ENCODE measurements around the gene USP3.

USP3 gene

GRCh38 chr15:63495780-63496488, 8.5 kb upstream of the USP3 start:
- DNase-seq (ENCODE audit: low read depth in 1 of 2, low spot score in 1 of 2): no peak

GRCh38 chr15:63497642-63498467, 6.5 kb upstream of the USP3 start:
- peak in 1 of 2 donors; percentile 54 for DNase-seq (ENCODE audit: low read depth in 1 of 2, low spot score in 1 of 2)

- no peak for DNase-seq (ENCODE audit: low read depth in 1 of 2, low spot score in 1 of 2)
Observed at GRCh38 chr15:63499175-63499549, 5.2 kb upstream of the USP3 start.

GRCh38 chr15:63499611-63500010, 4.8 kb upstream of the USP3 start:
- no peak for DNase-seq (ENCODE audit: low read depth in 1 of 2, low spot score in 1 of 2)

- DNase-seq (ENCODE audit: low read depth in 1 of 2, low spot score in 1 of 2): no peak
Observed at GRCh38 chr15:63500265-63501250, 3.8 kb upstream of the USP3 start.

GRCh38 chr15:63501256-63502089, 2.9 kb upstream of the USP3 start:
- no peak for DNase-seq (ENCODE audit: low read depth in 1 of 2, low spot score in 1 of 2)

GRCh38 chr15:63502137-63502766, 2.1 kb upstream of the USP3 start:
- no peak for DNase-seq (ENCODE audit: low read depth in 1 of 2, low spot score in 1 of 2)

GRCh38 chr15:63502843-63503738, 1.3 kb upstream of the USP3 start:
- peak; percentile 46 to 52 for DNase-seq (ENCODE audit: low read depth in 1 of 2, low spot score in 1 of 2)

- peak in 1 of 2 donors; percentile 82 for DNase-seq (ENCODE audit: low read depth in 1 of 2, low spot score in 1 of 2)
Observed at GRCh38 chr15:63503739-63504246, 600 bp upstream of the USP3 start.

- DNase-seq (ENCODE audit: low read depth in 1 of 2, low spot score in 1 of 2): no peak
Observed at GRCh38 chr15:63504979-63505841, 817 bp downstream of the USP3 start.

GRCh38 chr15:63505842-63506222, 1.4 kb downstream of the USP3 start:
- no peak for DNase-seq (ENCODE audit: low read depth in 1 of 2, low spot score in 1 of 2)

- peak in 1 of 2 donors; percentile 31 for DNase-seq (ENCODE audit: low read depth in 1 of 2, low spot score in 1 of 2)
Observed at GRCh38 chr15:63506537-63507035, 2.2 kb downstream of the USP3 start.

GRCh38 chr15:63507878-63508818, 3.8 kb downstream of the USP3 start:
- no peak for DNase-seq (ENCODE audit: low read depth in 1 of 2, low spot score in 1 of 2)

- no peak for DNase-seq (ENCODE audit: low read depth in 1 of 2, low spot score in 1 of 2)
Observed at GRCh38 chr15:63509056-63509954, 4.9 kb downstream of the USP3 start.

Data from activated CD4-positive, alpha-beta T cell treated with anti-CD3 and anti-CD28 coated beads, Interleukin-2, amount 50 U/mL, for 24 hours (primary cell).